GM12891 (cell line): ENCODE data around the gene DGKZ.

Source experiments
- PAX5 ChIP-seq: IDR thresholded peaks from 2 replicates; pipeline ENCODE4 v1.6.1; 2011; ENCODE audit warnings: low read length, moderate library complexity, mild to moderate bottlenecking; ENCODE audit not compliant: insufficient read depth, severe bottlenecking
- POLR2A ChIP-seq: IDR thresholded peaks from 2 replicates; pipeline ENCODE4 v1.6.1; 2011; ENCODE audit warnings: low read depth, low read length, control low read depth
- POLR2AphosphoS5 ChIP-seq: IDR thresholded peaks from 2 replicates; pipeline ENCODE4 v1.6.1; 2011; ENCODE audit warnings: low read depth, low read length, control low read depth
- TAF1 ChIP-seq: IDR thresholded peaks from 2 replicates; pipeline ENCODE4 v1.6.1; 2011; ENCODE audit warnings: low read depth, low read length, control low read depth

GRCh38 chr11:46322759-46323158 is 24.5 kb upstream of the DGKZ start:
- no peak for TF ChIP-seq POLR2A
- no peak for TF ChIP-seq POLR2AphosphoS5
- TF ChIP-seq TAF1, result no peak
- no peak for TF ChIP-seq PAX5
